Measurements from ENCODE around the gene BAZ2B.
"Not testable (repeated sequence)": the region's sequence is repeated elsewhere in the genome, so short reads cannot be mapped to it uniquely, and the experiment has no call there.

Gene BAZ2B

GRCh38 chr2:159639071-159639470 lies 22.7 kb upstream of the BAZ2B start:
- Histone ChIP-seq H3K27ac (ENCODE audit: low read depth, low read length) (no peak overlapping the region), H3K36me3 (ENCODE audit: control insufficient read depth in 5 of 5, insufficient read depth in 5 of 5, low read length in 5 of 5) (peaks cover 0 to 3% (median 0%) of the 10 kb centered on the region in 5 donors), H3K4me3 (ENCODE audit: low read depth in 1 of 5, low read length in 5 of 5) (no peak overlapping the region), H3K9ac (ENCODE audit: low read length in 5 of 5) (no peak overlapping the region), H3K4me1 (ENCODE audit: control insufficient read depth in 5 of 5, insufficient read depth in 5 of 5, low read length in 5 of 5) (peaks cover 0 to 3% (median 0%) of the 10 kb centered on the region in 5 donors), H3K27me3 (ENCODE audit: control insufficient read depth in 5 of 5, insufficient read depth in 4 of 5, low read length in 5 of 5) (no peaks in the 10 kb centered on the region), H3K9me3 (ENCODE audit: control insufficient read depth in 5 of 5, low read length in 5 of 5) (peaks cover 0 to 6% (median 0%) of the 10 kb centered on the region in 5 donors)

GRCh38 chr2:159637988-159638501 lies 21.7 kb upstream of the BAZ2B start:
- Histone ChIP-seq H3K4me3 (ENCODE audit: low read depth in 1 of 5, low read length in 5 of 5) (no peak overlapping the region), H3K9ac (ENCODE audit: low read length in 5 of 5) (no peak overlapping the region), H3K36me3 (ENCODE audit: control insufficient read depth in 5 of 5, insufficient read depth in 5 of 5, low read length in 5 of 5) (peaks cover 0 to 3% (median 0%) of the 10 kb centered on the region in 5 donors), H3K4me1 (ENCODE audit: control insufficient read depth in 5 of 5, insufficient read depth in 5 of 5, low read length in 5 of 5) (peaks cover 0 to 3% (median 0%) of the 10 kb centered on the region in 5 donors), H3K9me3 (ENCODE audit: control insufficient read depth in 5 of 5, low read length in 5 of 5) (peaks cover 0 to 6% (median 0%) of the 10 kb centered on the region in 5 donors), H3K27ac (ENCODE audit: low read depth, low read length) (no peak overlapping the region), H3K27me3 (ENCODE audit: control insufficient read depth in 5 of 5, insufficient read depth in 4 of 5, low read length in 5 of 5) (no peaks in the 10 kb centered on the region)

GRCh38 chr2:159637240-159637639 lies 20.9 kb upstream of the BAZ2B start:
- H3K27ac ChIP-seq (ENCODE audit: low read depth, low read length) = no peak overlapping the region
- H3K36me3 ChIP-seq (ENCODE audit: control insufficient read depth in 5 of 5, insufficient read depth in 5 of 5, low read length in 5 of 5) = peaks cover 0 to 3% (median 0%) of the 10 kb centered on the region in 5 donors
- H3K27me3 ChIP-seq (ENCODE audit: control insufficient read depth in 5 of 5, insufficient read depth in 4 of 5, low read length in 5 of 5) = no peaks in the 10 kb centered on the region
- H3K4me3 ChIP-seq (ENCODE audit: low read depth in 1 of 5, low read length in 5 of 5) = no peak overlapping the region
- no peak overlapping the region for H3K9ac ChIP-seq (ENCODE audit: low read length in 5 of 5)
- peaks cover 0 to 3% (median 0%) of the 10 kb centered on the region in 5 donors for H3K4me1 ChIP-seq (ENCODE audit: control insufficient read depth in 5 of 5, insufficient read depth in 5 of 5, low read length in 5 of 5)
- peaks cover 0 to 6% (median 0%) of the 10 kb centered on the region in 5 donors for H3K9me3 ChIP-seq (ENCODE audit: control insufficient read depth in 5 of 5, low read length in 5 of 5)

GRCh38 chr2:159635006-159635789 lies 18.9 kb upstream of the BAZ2B start:
- no peak overlapping the region for H3K27ac ChIP-seq (ENCODE audit: low read depth, low read length)

GRCh38 chr2:159633219-159633618 lies 16.9 kb upstream of the BAZ2B start:
- H3K27ac ChIP-seq (ENCODE audit: low read depth, low read length) = no peak overlapping the region
- H3K4me3 ChIP-seq (ENCODE audit: low read depth in 1 of 5, low read length in 5 of 5) = no peak overlapping the region
- no peak overlapping the region for H3K9ac ChIP-seq (ENCODE audit: low read length in 5 of 5)
- H3K36me3 ChIP-seq (ENCODE audit: control insufficient read depth in 5 of 5, insufficient read depth in 5 of 5, low read length in 5 of 5) = no peaks in the 10 kb centered on the region
- H3K9me3 ChIP-seq (ENCODE audit: control insufficient read depth in 5 of 5, low read length in 5 of 5) = no peaks in the 10 kb centered on the region
- H3K4me1 ChIP-seq (ENCODE audit: control insufficient read depth in 5 of 5, insufficient read depth in 5 of 5, low read length in 5 of 5) = peaks cover 0 to 3% (median 0%) of the 10 kb centered on the region in 5 donors
- no peaks in the 10 kb centered on the region for H3K27me3 ChIP-seq (ENCODE audit: control insufficient read depth in 5 of 5, insufficient read depth in 4 of 5, low read length in 5 of 5)

More at GRCh38 chr2:159635006-159635789, 18.9 kb upstream of the BAZ2B start:
- Histone ChIP-seq H3K27me3 (ENCODE audit: control insufficient read depth in 5 of 5, insufficient read depth in 4 of 5, low read length in 5 of 5) (no peaks in the 10 kb centered on the region), H3K4me1 (ENCODE audit: control insufficient read depth in 5 of 5, insufficient read depth in 5 of 5, low read length in 5 of 5) (peaks cover 0 to 3% (median 0%) of the 10 kb centered on the region in 5 donors), H3K4me3 (ENCODE audit: low read depth in 1 of 5, low read length in 5 of 5) (no peak overlapping the region), H3K9ac (ENCODE audit: low read length in 5 of 5) (no peak overlapping the region), H3K9me3 (ENCODE audit: control insufficient read depth in 5 of 5, low read length in 5 of 5) (peaks cover 0 to 6% (median 0%) of the 10 kb centered on the region in 5 donors), H3K36me3 (ENCODE audit: control insufficient read depth in 5 of 5, insufficient read depth in 5 of 5, low read length in 5 of 5) (no peaks in the 10 kb centered on the region)

GRCh38 chr2:159625628-159626027 lies 9.3 kb upstream of the BAZ2B start:
- H3K27me3 ChIP-seq (ENCODE audit: control insufficient read depth in 5 of 5, insufficient read depth in 4 of 5, low read length in 5 of 5); H3K9ac ChIP-seq (ENCODE audit: low read length in 5 of 5); H3K27ac ChIP-seq (ENCODE audit: low read depth, low read length); H3K36me3 ChIP-seq (ENCODE audit: control insufficient read depth in 5 of 5, insufficient read depth in 5 of 5, low read length in 5 of 5); H3K4me3 ChIP-seq (ENCODE audit: low read depth in 1 of 5, low read length in 5 of 5); H3K9me3 ChIP-seq (ENCODE audit: control insufficient read depth in 5 of 5, low read length in 5 of 5); H3K4me1 ChIP-seq (ENCODE audit: control insufficient read depth in 5 of 5, insufficient read depth in 5 of 5, low read length in 5 of 5): not testable (repeated sequence)

GRCh38 chr2:159623436-159623835 lies 7.1 kb upstream of the BAZ2B start:
- H3K27me3 ChIP-seq (ENCODE audit: control insufficient read depth in 5 of 5, insufficient read depth in 4 of 5, low read length in 5 of 5) = no peaks in the 10 kb centered on the region
- H3K4me3 ChIP-seq (ENCODE audit: low read depth in 1 of 5, low read length in 5 of 5) = no peak overlapping the region
- no peak overlapping the region for H3K9ac ChIP-seq (ENCODE audit: low read length in 5 of 5)
- peaks cover 0 to 2% (median 0%) of the 10 kb centered on the region in 5 donors for H3K9me3 ChIP-seq (ENCODE audit: control insufficient read depth in 5 of 5, low read length in 5 of 5)
- no peak overlapping the region for H3K27ac ChIP-seq (ENCODE audit: low read depth, low read length)
- no peaks in the 10 kb centered on the region for H3K4me1 ChIP-seq (ENCODE audit: control insufficient read depth in 5 of 5, insufficient read depth in 5 of 5, low read length in 5 of 5)
- no peaks in the 10 kb centered on the region for H3K36me3 ChIP-seq (ENCODE audit: control insufficient read depth in 5 of 5, insufficient read depth in 5 of 5, low read length in 5 of 5)

- Histone ChIP-seq H3K4me3 (ENCODE audit: low read depth in 1 of 5, low read length in 5 of 5) (no peak overlapping the region), H3K36me3 (ENCODE audit: control insufficient read depth in 5 of 5, insufficient read depth in 5 of 5, low read length in 5 of 5) (no peaks in the 10 kb centered on the region), H3K27me3 (ENCODE audit: control insufficient read depth in 5 of 5, insufficient read depth in 4 of 5, low read length in 5 of 5) (no peaks in the 10 kb centered on the region), H3K9me3 (ENCODE audit: control insufficient read depth in 5 of 5, low read length in 5 of 5) (peaks cover 0 to 2% (median 0%) of the 10 kb centered on the region in 5 donors), H3K27ac (ENCODE audit: low read depth, low read length) (no peak overlapping the region), H3K4me1 (ENCODE audit: control insufficient read depth in 5 of 5, insufficient read depth in 5 of 5, low read length in 5 of 5) (peaks cover 0 to 3% (median 1%) of the 10 kb centered on the region in 5 donors), H3K9ac (ENCODE audit: low read length in 5 of 5) (no peak overlapping the region)
Measured at GRCh38 chr2:159622966-159623365, 6.6 kb upstream of the BAZ2B start.

- Histone ChIP-seq H3K36me3 (ENCODE audit: control insufficient read depth in 5 of 5, insufficient read depth in 5 of 5, low read length in 5 of 5) (no peaks in the 10 kb centered on the region), H3K9me3 (ENCODE audit: control insufficient read depth in 5 of 5, low read length in 5 of 5) (peaks cover 0 to 2% (median 0%) of the 10 kb centered on the region in 5 donors), H3K27ac (ENCODE audit: low read depth, low read length) (no peak overlapping the region)
Measured at GRCh38 chr2:159620796-159621195, 4.4 kb upstream of the BAZ2B start.

GRCh38 chr2:159617646-159618045 lies 1.3 kb upstream of the BAZ2B start:
- peak overlapping the region in 1 of 5 donors; percentile 10 for H3K9ac ChIP-seq (ENCODE audit: low read length in 5 of 5)
- no peaks in the 10 kb centered on the region for H3K36me3 ChIP-seq (ENCODE audit: control insufficient read depth in 5 of 5, insufficient read depth in 5 of 5, low read length in 5 of 5)
- no peaks in the 10 kb centered on the region for H3K9me3 ChIP-seq (ENCODE audit: control insufficient read depth in 5 of 5, low read length in 5 of 5)
- no peak overlapping the region for H3K27ac ChIP-seq (ENCODE audit: low read depth, low read length)
- peak overlapping the region in 2 of 5 donors; percentile 40 for H3K4me3 ChIP-seq (ENCODE audit: low read depth in 1 of 5, low read length in 5 of 5)
- peaks cover 0 to 26% (median 21%) of the 10 kb centered on the region in 5 donors for H3K4me1 ChIP-seq (ENCODE audit: control insufficient read depth in 5 of 5, insufficient read depth in 5 of 5, low read length in 5 of 5)
- H3K27me3 ChIP-seq (ENCODE audit: control insufficient read depth in 5 of 5, insufficient read depth in 4 of 5, low read length in 5 of 5) = no peaks in the 10 kb centered on the region

More at GRCh38 chr2:159620796-159621195, 4.4 kb upstream of the BAZ2B start:
- Histone ChIP-seq H3K9ac (ENCODE audit: low read length in 5 of 5) (no peak overlapping the region), H3K4me1 (ENCODE audit: control insufficient read depth in 5 of 5, insufficient read depth in 5 of 5, low read length in 5 of 5) (peaks cover 0 to 17% (median 11%) of the 10 kb centered on the region in 5 donors), H3K4me3 (ENCODE audit: low read depth in 1 of 5, low read length in 5 of 5) (no peak overlapping the region), H3K27me3 (ENCODE audit: control insufficient read depth in 5 of 5, insufficient read depth in 4 of 5, low read length in 5 of 5) (no peaks in the 10 kb centered on the region)

Data from subcutaneous abdominal adipose tissue (tissue), 5 donors.